CD14-positive monocyte (primary cell): ENCODE measurements around the gene UVRAG. TPM values are rescaled to one million over a fixed set of nuclear protein-coding genes. Genes with fewer than 3 reads are reported as not detected.

ENCODE experiments used
- DNase-seq, 3 donors: peaks; one replicate each; pipeline ENCODE4 v3.0.0-alpha.2; 2011 to 2022
- H2AFZ ChIP-seq: 2 replicates; pipeline ENCODE4 v1.6.0; 2012; ENCODE audit warnings: mild to moderate bottlenecking, low read depth, low read length, inconsistent platforms; ENCODE audit not compliant: insufficient read depth, poor library complexity, severe bottlenecking
- H3K27ac ChIP-seq, 2 donors: 1 replicate in 1 of 2; 2 replicates in 1 of 2; pipeline ENCODE4 v1.5.1; 2012 to 2013; ENCODE audit warnings: low read length in 2 of 2, control low read depth in 1 of 2, inconsistent platforms in 1 of 2, low read depth in 1 of 2, mild to moderate bottlenecking in 1 of 2
- H3K27me3 ChIP-seq, 2 donors: one replicate each; pipeline versions ENCODE4 v1.6.0 to v1.6.1; 2011 to 2013; ENCODE audit warnings: low read length in 2 of 2; ENCODE audit not compliant: control insufficient read depth in 2 of 2, insufficient read depth in 2 of 2
- H3K36me3 ChIP-seq, 2 donors: replicated peaks in 1 of 2; 1 replicate in 1 of 2; 2 replicates in 1 of 2; pipeline versions ENCODE4 v1.5.1 to v1.6.1; 2012 to 2013; ENCODE audit warnings: low read length in 2 of 2, control low read depth in 1 of 2, inconsistent platforms in 1 of 2, mild to moderate bottlenecking in 1 of 2; ENCODE audit not compliant: insufficient read depth in 2 of 2, control insufficient read depth in 1 of 2
- H3K4me1 ChIP-seq, 2 donors: 1 replicate in 1 of 2; 2 replicates in 1 of 2; pipeline versions ENCODE4 v1.5.1 to v1.6.1; 2012 to 2013; ENCODE audit warnings: low read length in 2 of 2, control low read depth in 1 of 2, inconsistent platforms in 1 of 2, mild to moderate bottlenecking in 1 of 2, moderate library complexity in 1 of 2; ENCODE audit not compliant: insufficient read depth in 2 of 2, control insufficient read depth in 1 of 2
- H3K4me2 ChIP-seq: replicated peaks from 2 replicates; pipeline ENCODE3; 2012; ENCODE audit warnings: low read length, moderate library complexity, mild to moderate bottlenecking; ENCODE audit not compliant: poor library complexity, severe bottlenecking; ENCODE audit errors: extremely low read depth
- H3K4me3 ChIP-seq, 3 experiments: fragments of 200-600 bp in 1 of 3; sonication (generic) in 1 of 3; replicated peaks in 1 of 3; 1 replicate in 2 of 3; 2 replicates in 1 of 3; pipeline ENCODE4 v1.5.1; 2011 to 2013; ENCODE audit warnings: low read length in 3 of 3, mild to moderate bottlenecking in 3 of 3, control low read depth in 2 of 3, low read depth in 2 of 3, inconsistent platforms in 1 of 3, moderate library complexity in 1 of 3
- H3K79me2 ChIP-seq: 2 replicates; pipeline ENCODE4 v1.6.0; 2012; ENCODE audit warnings: mild to moderate bottlenecking, control low read depth, inconsistent platforms, low read length, moderate library complexity; ENCODE audit not compliant: insufficient read depth
- H3K9ac ChIP-seq: 2 replicates; pipeline ENCODE4 v1.6.0; 2017; ENCODE audit warnings: low read length, mild to moderate bottlenecking; ENCODE audit not compliant: insufficient read depth, poor library complexity, severe bottlenecking
- H3K9me3 ChIP-seq, 2 donors: replicated peaks in 1 of 2; 1 replicate in 1 of 2; 2 replicates in 1 of 2; pipeline versions ENCODE4 v1.5.1 to v1.6.1; 2012 to 2013; ENCODE audit warnings: low read length in 2 of 2, control low read depth in 1 of 2; ENCODE audit not compliant: control insufficient read depth in 1 of 2, insufficient read depth in 1 of 2
- H4K20me1 ChIP-seq: 2 replicates; pipeline ENCODE4 v1.6.0; 2012; ENCODE audit warnings: mild to moderate bottlenecking, low read length, control low read depth, moderate library complexity; ENCODE audit not compliant: insufficient read depth
- H3K27ac Mint-ChIP-seq, 7 donors: one replicate each; pipeline ENCODE4 v1.8.0; 2020; ENCODE audit warnings: mild to moderate bottlenecking in 7 of 7, mixed read lengths in 7 of 7, moderate library complexity in 6 of 7, inconsistent platforms in 2 of 7
- H3K27me3 Mint-ChIP-seq, 3 donors: one replicate each; pipeline ENCODE4 v1.8.0; 2021 to 2022; ENCODE audit warnings: low read depth in 3 of 3, mild to moderate bottlenecking in 3 of 3, mixed read lengths in 3 of 3, moderate library complexity in 3 of 3, inconsistent platforms in 1 of 3
- H3K36me3 Mint-ChIP-seq, 2 donors: one replicate each; pipeline ENCODE4 v1.8.0; 2020; ENCODE audit warnings: mixed read lengths in 2 of 2, inconsistent platforms in 1 of 2, mild to moderate bottlenecking in 1 of 2
- H3K4me1 Mint-ChIP-seq: one replicate; pipeline ENCODE4 v1.8.0; 2020; ENCODE audit warnings: mild to moderate bottlenecking, mixed read lengths
- H3K4me3 Mint-ChIP-seq, 2 donors: one replicate each; pipeline ENCODE4 v1.8.0; 2020; ENCODE audit warnings: mild to moderate bottlenecking in 2 of 2, mixed read lengths in 2 of 2, moderate library complexity in 1 of 2
- H3K9me3 Mint-ChIP-seq, 7 donors: one replicate each; pipeline ENCODE4 v1.8.0; 2020 to 2022; ENCODE audit warnings: mixed read lengths in 7 of 7, mild to moderate bottlenecking in 6 of 7, moderate library complexity in 6 of 7, inconsistent platforms in 2 of 7
- WGBS: methylation state at CpG from one replicate; pipeline ENCODE4 v1.1.5; 2013; ENCODE audit warnings: missing lambda C conversion rate; ENCODE audit not compliant: insufficient coverage; 5-methylcytosine and 5-hydroxymethylcytosine counted together
- intact Hi-C, 2 donors: fragments of 100-400 bp; cut with micrococcal nuclease; formaldehyde crosslinking; loops; one replicate each; pipeline versions ENCODE4 v1.15.0 to v1.15.1; 2023
- polyA plus RNA-seq, 3 donors: library from polyadenylated mRNA; depleted of rRNA in 1 of 3; unstranded in 2 of 3; stranded (reverse) in 1 of 3; fragments of 300-500 nt in 2 of 3; fragments of >200 nt in 1 of 3; fragmentation: Illumina TruSeq in 2 of 3; gene quantifications; 1 replicate in 2 of 3; 2 replicates in 1 of 3; pipeline ENCODE4 v1.2.3, GENCODE V29; 2012 to 2021
- TF ChIP-seq, protein P1 (sequence below): fragments of 200-600 bp; IDR thresholded peaks from one replicate; pipeline ENCODE4 v1.8.0; 2022; ENCODE audit warnings: antibody characterized with exemption, mild to moderate bottlenecking

The UVRAG gene
- polyA plus RNA-seq, 3 donors: 13.7 to 20.5 (median 20.0) TPM

DNA sequence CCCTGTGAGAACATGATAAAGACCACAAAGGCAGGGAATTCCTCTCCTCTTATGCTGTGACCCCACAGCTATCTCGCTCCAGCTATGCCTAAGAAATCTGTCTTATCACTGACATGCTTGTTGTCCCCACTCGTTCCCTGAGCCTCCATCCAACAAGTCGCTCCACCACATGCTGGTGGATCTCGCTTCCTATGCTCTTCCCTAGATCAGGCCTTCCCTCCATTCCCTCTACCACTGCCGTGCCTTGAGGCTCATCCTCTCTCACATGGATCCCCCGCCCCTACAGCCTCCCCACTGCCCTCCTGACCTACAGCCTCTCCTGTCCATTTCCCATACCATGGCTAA is 47.8 kb upstream of the UVRAG start:
- H3K4me1 Mint-ChIP-seq: peaks cover 85% of the 10 kb centered on the region
- Histone ChIP-seq H3K9ac (no peak overlapping the region), H3K4me1 (peaks cover 73 to 80% of the 10 kb centered on the region in 2 donors), H3K27me3 (no peaks in the 10 kb centered on the region), H3K4me2 (no peak overlapping the region), H3K9me3 (no peaks in the 10 kb centered on the region), H3K79me2 (peaks cover 26% of the 10 kb centered on the region), H4K20me1 (no peaks in the 10 kb centered on the region), H3K36me3 (no peaks in the 10 kb centered on the region), H3K4me3 (no peak overlapping the region), H3K27ac (no peak overlapping the region), H2AFZ (no peak overlapping the region)
- peaks cover 0 to 1% (median 0%) of the 10 kb centered on the region in 7 donors for H3K9me3 Mint-ChIP-seq
- TF ChIP-seq, protein P1, sequence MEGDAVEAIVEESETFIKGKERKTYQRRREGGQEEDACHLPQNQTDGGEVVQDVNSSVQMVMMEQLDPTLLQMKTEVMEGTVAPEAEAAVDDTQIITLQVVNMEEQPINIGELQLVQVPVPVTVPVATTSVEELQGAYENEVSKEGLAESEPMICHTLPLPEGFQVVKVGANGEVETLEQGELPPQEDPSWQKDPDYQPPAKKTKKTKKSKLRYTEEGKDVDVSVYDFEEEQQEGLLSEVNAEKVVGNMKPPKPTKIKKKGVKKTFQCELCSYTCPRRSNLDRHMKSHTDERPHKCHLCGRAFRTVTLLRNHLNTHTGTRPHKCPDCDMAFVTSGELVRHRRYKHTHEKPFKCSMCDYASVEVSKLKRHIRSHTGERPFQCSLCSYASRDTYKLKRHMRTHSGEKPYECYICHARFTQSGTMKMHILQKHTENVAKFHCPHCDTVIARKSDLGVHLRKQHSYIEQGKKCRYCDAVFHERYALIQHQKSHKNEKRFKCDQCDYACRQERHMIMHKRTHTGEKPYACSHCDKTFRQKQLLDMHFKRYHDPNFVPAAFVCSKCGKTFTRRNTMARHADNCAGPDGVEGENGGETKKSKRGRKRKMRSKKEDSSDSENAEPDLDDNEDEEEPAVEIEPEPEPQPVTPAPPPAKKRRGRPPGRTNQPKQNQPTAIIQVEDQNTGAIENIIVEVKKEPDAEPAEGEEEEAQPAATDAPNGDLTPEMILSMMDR: no peak
- intact Hi-C loops: no loop called here
- over 99% methylated on average over 6 of the region's 6 CpGs for WGBS
- no peak for DNase-seq
- H3K4me3 Mint-ChIP-seq: no peak overlapping the region
- peak overlapping the region in 6 of 7 donors; percentile 11 to 90 (median 72) for H3K27ac Mint-ChIP-seq
- peaks cover 7 to 15% (median 11%) of the 10 kb centered on the region in 3 donors for H3K27me3 Mint-ChIP-seq
- H3K36me3 Mint-ChIP-seq: peaks cover 12 to 14% of the 10 kb centered on the region in 2 donors

DNA sequence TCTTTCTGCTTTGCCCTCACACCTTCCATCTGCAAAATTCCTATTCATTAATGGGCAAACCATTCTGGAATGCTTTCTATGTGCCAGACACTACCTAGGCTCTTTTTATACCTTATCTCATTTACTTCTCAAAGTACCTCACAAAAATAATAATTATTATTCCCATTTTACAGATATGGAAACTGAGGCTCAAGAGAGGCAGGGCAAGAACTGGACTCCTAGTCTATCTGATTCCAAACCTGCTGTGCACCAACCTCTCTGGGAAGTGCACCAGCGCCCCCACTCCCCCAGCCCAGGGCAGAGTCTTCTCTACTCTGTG is 47.3 kb upstream of the UVRAG start:
- intact Hi-C loops: no loop called here
- H3K27ac Mint-ChIP-seq: peak overlapping the region in 5 of 7 donors; percentile 80 to 93 (median 90)
- DNase-seq: no peak
- Histone ChIP-seq H3K36me3 (no peaks in the 10 kb centered on the region), H2AFZ (peak overlapping the region; percentile 84), H4K20me1 (no peaks in the 10 kb centered on the region), H3K9ac (peak overlapping the region; percentile 91), H3K27me3 (no peaks in the 10 kb centered on the region), H3K27ac (peak overlapping the region in 1 of 2 donors; percentile 89), H3K79me2 (peaks cover 32% of the 10 kb centered on the region), H3K4me3 (peak overlapping the region in 2 of 3 experiments; percentile 48 to 79), H3K9me3 (no peaks in the 10 kb centered on the region), H3K4me1 (peaks cover 73 to 80% of the 10 kb centered on the region in 2 donors), H3K4me2 (peak overlapping the region; percentile 82)
- H3K36me3 Mint-ChIP-seq: peaks cover 18% of the 10 kb centered on the region in 2 donors
- H3K4me3 Mint-ChIP-seq: peak overlapping the region; percentile 89
- H3K9me3 Mint-ChIP-seq: peaks cover 0 to 1% (median 0%) of the 10 kb centered on the region in 7 donors
- 22% methylated on average over 1 of the region's 1 CpG for WGBS
- peaks cover 85% of the 10 kb centered on the region for H3K4me1 Mint-ChIP-seq
- TF ChIP-seq, protein P1: no peak
- H3K27me3 Mint-ChIP-seq: peaks cover 7 to 15% (median 11%) of the 10 kb centered on the region in 3 donors
